HG03342 (cell line): ENCODE measurements around the gene HS6ST1.

ENCODE experiments used
- ATAC-seq: cut with Tn5 transposase; IDR thresholded peaks from one replicate; pipeline ENCODE4 v1.9.1; 2021; ENCODE audit warnings: mild to moderate bottlenecking, moderate library complexity; ENCODE audit not compliant: unreplicated experiment

The HS6ST1 gene

GRCh38 chr2:128311216-128311754, 7.4 kb downstream of the HS6ST1 start:
- ATAC-seq: no peak

- no peak for ATAC-seq
Observed at GRCh38 chr2:128310761-128311160, 7.9 kb downstream of the HS6ST1 start.

GRCh38 chr2:128310094-128310716, 8.5 kb downstream of the HS6ST1 start:
- ATAC-seq: no peak

- ATAC-seq: no peak
Observed at GRCh38 chr2:128309280-128310093, 9.2 kb downstream of the HS6ST1 start.

GRCh38 chr2:128308889-128309279, 9.8 kb downstream of the HS6ST1 start:
- no peak for ATAC-seq

- no peak for ATAC-seq
Observed at GRCh38 chr2:128308284-128308731, 10.4 kb downstream of the HS6ST1 start.

- ATAC-seq: no peak
Observed at GRCh38 chr2:128307595-128307994, 11.1 kb downstream of the HS6ST1 start.

- no peak for ATAC-seq
Observed at GRCh38 chr2:128306931-128307460, 11.7 kb downstream of the HS6ST1 start.

GRCh38 chr2:128306081-128306930, 12.4 kb downstream of the HS6ST1 start:
- no peak for ATAC-seq

- peak; percentile 92 for ATAC-seq
Observed at GRCh38 chr2:128305555-128306080, 13.1 kb downstream of the HS6ST1 start.

GRCh38 chr2:128304715-128305554, 13.7 kb downstream of the HS6ST1 start:
- no peak for ATAC-seq

- no peak for ATAC-seq
Observed at GRCh38 chr2:128304330-128304714, 14.3 kb downstream of the HS6ST1 start.

GRCh38 chr2:128303911-128304310, 14.8 kb downstream of the HS6ST1 start:
- no peak for ATAC-seq

- ATAC-seq: no peak
Observed at GRCh38 chr2:128303095-128303791, 15.4 kb downstream of the HS6ST1 start.

- ATAC-seq: no peak
Observed at GRCh38 chr2:128302744-128303067, 16.0 kb downstream of the HS6ST1 start.

- no peak for ATAC-seq
Observed at GRCh38 chr2:128302011-128302743, 16.5 kb downstream of the HS6ST1 start.

- no peak for ATAC-seq
Observed at GRCh38 chr2:128301501-128301966, 17.1 kb downstream of the HS6ST1 start.

- no peak for ATAC-seq
Observed at GRCh38 chr2:128301021-128301420, 17.6 kb downstream of the HS6ST1 start.
